Smooth muscle cell (in vitro differentiated cells): ENCODE data around the gene CLCN5. TPM values are rescaled to one million over a fixed set of nuclear protein-coding genes. Genes with fewer than 3 reads are reported as not detected.

ENCODE experiments used
- DNase-seq: peaks from one replicate; lab custom pipeline; 2025; ENCODE audit not compliant: unreplicated experiment; lab: John Stamatoyannopoulos, UW
- H2AFZ ChIP-seq: fragments of 200-600 bp; sonication (generic); 2 replicates; pipeline ENCODE4 v1.6.0; 2016; ENCODE audit warnings: antibody characterized with exemption, low read depth, mild to moderate bottlenecking
- H3F3A ChIP-seq: fragments of 200-600 bp; sonication (generic); 2 replicates; pipeline ENCODE4 v1.6.0; 2017; ENCODE audit warnings: antibody characterized with exemption, low read depth
- H3K27ac ChIP-seq: fragments of 200-600 bp; sonication (generic); 2 replicates; pipeline ENCODE4 v1.5.1; 2016; ENCODE audit warnings: low read depth, mild to moderate bottlenecking
- H3K27me3 ChIP-seq: fragments of 200-600 bp; sonication (generic); 2 replicates; pipeline ENCODE4 v1.6.1; 2016; ENCODE audit warnings: low read depth, mild to moderate bottlenecking
- H3K36me3 ChIP-seq: fragments of 200-600 bp; sonication (generic); 2 replicates; pipeline ENCODE4 v1.5.1; 2016; ENCODE audit warnings: low read depth
- H3K4me1 ChIP-seq: fragments of 200-600 bp; sonication (generic); 2 replicates; pipeline ENCODE4 v1.5.1; 2016; ENCODE audit warnings: low read depth
- H3K4me2 ChIP-seq: fragments of 200-600 bp; sonication (generic); 2 replicates; pipeline ENCODE4 v1.6.0; 2016; ENCODE audit warnings: mild to moderate bottlenecking
- H3K4me3 ChIP-seq: fragments of 200-600 bp; sonication (generic); 2 replicates; pipeline ENCODE4 v1.5.1; 2016; ENCODE audit warnings: mild to moderate bottlenecking
- H3K79me2 ChIP-seq: fragments of 200-600 bp; sonication (generic); 2 replicates; pipeline ENCODE4 v1.6.0; 2016; ENCODE audit warnings: low read depth, mild to moderate bottlenecking
- H3K9ac ChIP-seq: fragments of 200-600 bp; sonication (generic); 2 replicates; pipeline ENCODE4 v1.6.0; 2016; ENCODE audit warnings: low read depth
- H3K9me3 ChIP-seq: fragments of 200-600 bp; sonication (generic); replicated peaks from 2 replicates; pipeline ENCODE4 v1.5.1; 2016; ENCODE audit warnings: low read depth
- H4K20me1 ChIP-seq: fragments of 200-600 bp; sonication (generic); 2 replicates; pipeline ENCODE4 v1.6.0; 2016; ENCODE audit warnings: low read depth
- WGBS: methylation state at CpG from one replicate; pipeline ENCODE4 v1.1.7; 2016; ENCODE audit warnings: low lambda C conversion rate; 5-methylcytosine and 5-hydroxymethylcytosine counted together
- polyA plus RNA-seq: library from polyadenylated mRNA; unstranded; fragments of >200 nt; fragmentation: Nextera tagmentation; extraction: Ambion mirVana; gene quantifications from 2 replicates; pipeline ENCODE4 v1.2.1, GENCODE V29; 2016
- total RNA-seq: library from RNA; depleted of rRNA; stranded (reverse); fragments of >200 nt; gene quantifications from 2 replicates; pipeline ENCODE4 v1.2.3, GENCODE V29; 2014
- TF ChIP-seq, protein P1 (sequence below): fragments of 200-600 bp; sonication (generic); IDR thresholded peaks from 2 replicates; pipeline ENCODE4 v1.5.1; 2017; ENCODE audit warnings: borderline replicate concordance, mild to moderate bottlenecking, antibody characterized with exemption; ENCODE audit not compliant: insufficient read depth, poor library complexity, severe bottlenecking

CLCN5 gene
- total and polyA plus RNA-seq, 2 experiments from 2014 or later, result 1.7 to 7.1 TPM

DNA sequence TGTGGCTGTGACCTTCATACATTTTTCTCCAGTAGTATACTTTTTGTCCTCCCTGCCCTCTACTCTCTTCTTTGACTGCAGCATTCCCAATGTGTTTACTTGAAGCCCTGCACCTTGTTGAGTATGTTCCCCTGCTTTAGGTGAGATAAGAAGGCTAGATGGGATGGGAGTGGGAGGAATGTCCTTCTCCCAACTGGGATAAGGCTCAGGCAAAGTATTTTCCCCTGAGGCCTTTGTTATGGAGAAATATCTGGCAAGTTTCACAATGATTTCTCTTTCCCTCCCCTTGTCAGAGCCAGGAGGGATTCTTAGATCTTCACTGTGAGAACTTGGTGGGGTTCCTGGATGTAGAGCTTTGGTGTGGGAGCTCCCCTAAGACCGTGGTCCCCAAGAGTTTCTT is 131.8 kb downstream of the CLCN5 start:
- Histone ChIP-seq H3K4me1 (no peaks in the 10 kb centered on the region), H3F3A (no peaks in the 10 kb centered on the region), H3K9ac (no peak overlapping the region), H3K79me2 (no peaks in the 10 kb centered on the region), H4K20me1 (no peaks in the 10 kb centered on the region), H3K9me3 (no peaks in the 10 kb centered on the region), H3K4me3 (no peak overlapping the region), H2AFZ (no peak overlapping the region), H3K27me3 (no peaks in the 10 kb centered on the region), H3K36me3 (no peaks in the 10 kb centered on the region), H3K4me2 (no peak overlapping the region), H3K27ac (no peak overlapping the region)
- DNase-seq, result no peak
- 64% methylated on average over 1 of the region's 1 CpG for WGBS
- TF ChIP-seq, protein P1, sequence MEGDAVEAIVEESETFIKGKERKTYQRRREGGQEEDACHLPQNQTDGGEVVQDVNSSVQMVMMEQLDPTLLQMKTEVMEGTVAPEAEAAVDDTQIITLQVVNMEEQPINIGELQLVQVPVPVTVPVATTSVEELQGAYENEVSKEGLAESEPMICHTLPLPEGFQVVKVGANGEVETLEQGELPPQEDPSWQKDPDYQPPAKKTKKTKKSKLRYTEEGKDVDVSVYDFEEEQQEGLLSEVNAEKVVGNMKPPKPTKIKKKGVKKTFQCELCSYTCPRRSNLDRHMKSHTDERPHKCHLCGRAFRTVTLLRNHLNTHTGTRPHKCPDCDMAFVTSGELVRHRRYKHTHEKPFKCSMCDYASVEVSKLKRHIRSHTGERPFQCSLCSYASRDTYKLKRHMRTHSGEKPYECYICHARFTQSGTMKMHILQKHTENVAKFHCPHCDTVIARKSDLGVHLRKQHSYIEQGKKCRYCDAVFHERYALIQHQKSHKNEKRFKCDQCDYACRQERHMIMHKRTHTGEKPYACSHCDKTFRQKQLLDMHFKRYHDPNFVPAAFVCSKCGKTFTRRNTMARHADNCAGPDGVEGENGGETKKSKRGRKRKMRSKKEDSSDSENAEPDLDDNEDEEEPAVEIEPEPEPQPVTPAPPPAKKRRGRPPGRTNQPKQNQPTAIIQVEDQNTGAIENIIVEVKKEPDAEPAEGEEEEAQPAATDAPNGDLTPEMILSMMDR, result no peak

DNA sequence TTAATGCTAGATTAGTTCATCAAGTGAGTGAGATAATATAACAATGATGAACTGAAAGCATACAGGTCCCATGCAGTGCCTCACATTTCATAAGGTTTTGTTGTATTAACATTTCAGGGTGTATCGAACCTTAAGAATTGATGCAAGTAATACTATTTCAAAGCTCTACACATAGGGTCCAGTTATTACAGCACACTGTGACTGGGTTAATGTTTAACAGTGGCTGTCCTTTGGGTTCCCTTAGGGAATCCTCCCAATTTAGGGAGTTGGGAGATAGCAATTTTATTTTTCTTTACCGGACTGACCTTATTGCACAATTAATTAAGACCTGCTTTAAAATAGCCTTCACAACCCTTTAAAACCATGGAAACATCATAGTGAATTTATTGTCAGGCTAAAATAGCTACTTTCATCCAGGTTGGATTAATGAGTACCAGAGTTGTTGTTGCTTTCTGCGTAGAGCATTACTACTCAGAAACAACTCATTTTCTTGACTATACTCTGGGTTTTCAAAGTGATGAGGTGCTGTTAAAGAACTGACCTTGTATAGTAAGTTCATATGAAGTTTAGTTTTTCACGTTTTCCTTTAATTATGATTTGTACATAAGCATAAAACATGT is 144.0 kb downstream of the CLCN5 start:
- H3K4me2 ChIP-seq, result no peak overlapping the region
- TF ChIP-seq, protein P1, result no peak
- 83% methylated on average over 4 of the region's 4 CpGs for WGBS
- H3K36me3 ChIP-seq, result no peaks in the 10 kb centered on the region
- no peak overlapping the region for H3K9ac ChIP-seq
- no peaks in the 10 kb centered on the region for H3K9me3 ChIP-seq
- H2AFZ ChIP-seq, result peak overlapping the region; percentile 31
- H4K20me1 ChIP-seq, result no peaks in the 10 kb centered on the region
- H3K27ac ChIP-seq, result no peak overlapping the region
- no peaks in the 10 kb centered on the region for H3K27me3 ChIP-seq
- no peaks in the 10 kb centered on the region for H3K4me1 ChIP-seq
- H3K4me3 ChIP-seq, result no peak overlapping the region
- H3K79me2 ChIP-seq, result no peaks in the 10 kb centered on the region
- H3F3A ChIP-seq, result no peaks in the 10 kb centered on the region
- DNase-seq, result no peak

DNA sequence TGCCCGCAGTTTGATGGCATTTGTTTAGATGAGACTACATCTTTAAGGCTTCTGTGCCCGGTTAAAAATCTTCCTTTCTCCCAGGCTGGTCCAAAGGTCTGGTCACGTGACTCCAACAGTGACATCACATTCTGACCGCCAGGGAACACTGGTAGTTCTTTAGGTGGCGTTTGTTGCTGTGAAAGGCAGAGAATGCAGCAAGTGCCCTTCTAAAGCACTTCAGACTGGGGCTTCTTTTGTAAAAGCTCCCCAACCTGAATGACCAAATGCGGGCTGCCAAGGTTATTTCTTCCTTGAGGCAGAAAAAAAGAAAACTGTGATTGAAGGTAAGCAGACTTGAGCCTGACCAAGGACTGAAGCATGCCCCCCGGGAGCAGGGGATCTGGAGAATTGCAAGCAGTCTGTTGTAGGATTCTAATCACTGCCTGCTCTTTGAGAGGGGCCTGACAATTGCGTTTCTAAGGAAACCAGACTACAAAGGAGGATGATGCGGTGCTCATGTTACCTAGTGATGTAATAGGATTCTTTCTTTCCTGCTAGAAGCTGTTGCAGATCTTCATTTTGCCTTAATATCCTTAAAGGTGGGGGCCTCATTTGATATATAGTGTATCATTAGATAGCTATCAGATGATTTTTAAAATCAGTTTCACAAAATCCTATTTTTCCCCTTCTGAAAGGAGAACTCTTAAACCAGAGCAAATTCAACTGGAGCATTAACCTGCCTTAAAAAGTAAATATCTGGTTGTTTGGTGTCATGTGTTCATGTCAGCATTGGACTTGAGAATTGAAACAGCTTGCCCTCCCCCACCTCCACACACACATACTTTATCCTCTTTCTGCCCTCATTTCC is 145.3 kb downstream of the CLCN5 start:
- Histone ChIP-seq H3K9me3 (no peaks in the 10 kb centered on the region), H3K4me3 (peak overlapping the region; percentile 38), H3K36me3 (no peaks in the 10 kb centered on the region), H3K27me3 (no peaks in the 10 kb centered on the region), H3K9ac (peak overlapping the region; percentile 42), H3K79me2 (no peaks in the 10 kb centered on the region), H3K4me1 (no peaks in the 10 kb centered on the region), H3K4me2 (peak overlapping the region; percentile 73), H4K20me1 (no peaks in the 10 kb centered on the region), H2AFZ (peak overlapping the region; percentile 31), H3F3A (no peaks in the 10 kb centered on the region), H3K27ac (peak overlapping the region; percentile 63)
- WGBS, result 35% methylated on average over 9 of the region's 9 CpGs
- DNase-seq, result no peak
- TF ChIP-seq, protein P1, result no peak
